HPDE6-E6E7 (cell line): ENCODE data around the gene WDR18.
"Not testable (repeated sequence)": the region's sequence is repeated elsewhere in the genome, so short reads cannot be mapped to it uniquely, and the experiment has no call there.

Experiments
- DNase-seq: peaks from one replicate; pipeline ENCODE4 v3.0.0; 2011; ENCODE audit warnings: missing footprints; ENCODE audit errors: extremely low spot score

Gene WDR18

DNA sequence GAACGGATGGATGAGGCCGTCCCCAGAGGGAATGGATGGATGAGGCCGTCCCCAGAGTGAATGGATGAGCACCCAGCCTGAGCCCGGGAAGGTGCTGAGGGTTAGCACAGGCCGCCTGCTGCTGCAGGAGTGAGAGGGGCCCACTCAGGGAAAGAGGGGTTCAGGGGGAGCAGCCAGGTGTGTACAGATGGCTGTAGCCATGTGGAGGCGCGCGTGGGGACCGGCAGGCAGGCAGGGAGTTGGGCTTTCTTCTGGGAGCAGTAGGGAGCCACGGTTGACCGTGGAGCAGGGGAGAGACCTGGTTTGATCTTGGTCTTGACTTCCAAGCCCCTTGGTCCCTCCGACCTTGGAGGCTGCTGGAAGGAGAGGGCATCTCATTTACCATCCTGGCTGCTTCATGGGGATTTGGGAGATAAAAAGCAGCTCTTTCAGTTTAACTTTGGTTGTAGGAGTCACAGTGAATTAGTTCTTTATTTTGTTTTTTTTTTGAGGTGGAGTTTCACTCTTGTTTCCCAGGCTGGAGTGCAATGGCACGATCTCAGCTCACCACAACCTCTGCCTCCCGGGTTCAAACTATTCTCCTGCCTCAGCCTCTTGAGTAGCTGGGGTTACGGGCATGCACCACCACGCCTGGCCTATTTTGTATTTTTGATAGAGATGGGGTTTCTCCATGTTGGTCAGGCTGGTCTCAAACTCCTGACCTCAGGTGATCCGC is 33.6 kb upstream of the WDR18 start:
- DNase-seq: no peak

DNA sequence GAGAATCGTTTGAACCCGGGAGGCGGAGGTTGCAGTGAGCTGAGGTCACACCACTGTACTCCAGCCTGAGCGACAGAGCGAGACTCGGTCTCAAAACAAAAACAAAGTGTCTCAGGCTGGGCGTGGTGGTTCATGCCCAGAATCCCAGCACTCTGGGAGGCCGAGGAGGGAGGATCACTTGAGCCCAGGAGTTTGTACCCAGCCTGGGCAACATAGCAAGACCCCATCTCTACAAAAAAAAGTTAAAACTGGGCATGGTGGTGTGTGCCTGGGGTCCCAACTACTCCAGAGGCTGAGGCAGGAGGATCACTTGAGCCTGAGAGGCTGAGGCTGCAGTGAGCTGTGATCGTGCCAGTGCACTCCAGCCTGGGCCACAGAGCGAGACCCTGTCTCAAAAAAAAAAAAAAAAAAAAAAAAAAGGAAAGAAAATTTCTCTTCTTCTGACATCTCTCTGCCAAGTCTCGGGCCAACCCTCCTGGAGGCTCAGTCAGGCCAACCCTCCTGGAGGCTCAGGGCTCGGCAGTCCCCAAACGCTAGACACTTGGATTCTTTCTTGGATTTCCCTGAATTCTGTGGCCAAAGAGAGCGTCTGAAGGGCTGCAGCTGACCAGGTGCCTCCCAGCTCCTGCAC is 32.0 kb upstream of the WDR18 start:
- no peak for DNase-seq

DNA sequence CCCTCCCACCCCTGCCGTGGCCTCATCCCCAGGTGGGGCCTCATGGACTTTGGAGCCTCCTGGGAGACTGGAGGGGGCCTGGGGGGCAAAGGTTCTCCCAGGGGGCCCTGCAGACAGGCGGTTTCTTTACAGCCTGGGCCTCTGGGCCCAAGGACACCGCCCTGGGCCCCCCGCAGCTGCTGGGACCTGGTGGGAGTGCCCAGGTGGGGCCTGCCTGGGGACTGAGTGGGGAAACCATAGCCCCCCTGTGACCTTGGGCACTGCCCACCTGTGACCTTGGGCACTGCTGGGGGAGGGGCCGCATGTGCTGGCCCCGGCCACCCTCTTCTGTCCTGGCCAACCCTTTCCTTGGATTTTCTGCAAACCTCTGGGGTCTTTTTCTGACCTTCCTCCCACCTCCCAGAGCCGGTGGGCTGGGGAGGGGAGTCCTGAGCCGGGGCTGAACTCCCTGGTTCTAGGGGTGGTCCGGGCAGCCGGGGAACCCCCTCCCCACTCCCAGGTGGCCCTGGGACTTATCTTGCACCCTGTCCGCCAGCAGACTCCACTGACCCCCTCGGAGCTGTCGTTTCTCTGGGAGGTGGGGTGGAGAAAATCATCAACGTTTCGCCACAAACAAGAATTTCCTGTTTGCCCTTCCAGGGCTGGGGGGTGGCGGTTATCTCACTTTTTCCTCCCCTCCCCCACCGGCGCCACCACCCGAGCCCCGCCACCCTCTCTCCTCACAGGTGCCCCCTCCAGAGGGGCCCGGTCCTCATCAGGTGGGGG is 31.3 kb upstream of the WDR18 start:
- peak; percentile 77 for DNase-seq

DNA sequence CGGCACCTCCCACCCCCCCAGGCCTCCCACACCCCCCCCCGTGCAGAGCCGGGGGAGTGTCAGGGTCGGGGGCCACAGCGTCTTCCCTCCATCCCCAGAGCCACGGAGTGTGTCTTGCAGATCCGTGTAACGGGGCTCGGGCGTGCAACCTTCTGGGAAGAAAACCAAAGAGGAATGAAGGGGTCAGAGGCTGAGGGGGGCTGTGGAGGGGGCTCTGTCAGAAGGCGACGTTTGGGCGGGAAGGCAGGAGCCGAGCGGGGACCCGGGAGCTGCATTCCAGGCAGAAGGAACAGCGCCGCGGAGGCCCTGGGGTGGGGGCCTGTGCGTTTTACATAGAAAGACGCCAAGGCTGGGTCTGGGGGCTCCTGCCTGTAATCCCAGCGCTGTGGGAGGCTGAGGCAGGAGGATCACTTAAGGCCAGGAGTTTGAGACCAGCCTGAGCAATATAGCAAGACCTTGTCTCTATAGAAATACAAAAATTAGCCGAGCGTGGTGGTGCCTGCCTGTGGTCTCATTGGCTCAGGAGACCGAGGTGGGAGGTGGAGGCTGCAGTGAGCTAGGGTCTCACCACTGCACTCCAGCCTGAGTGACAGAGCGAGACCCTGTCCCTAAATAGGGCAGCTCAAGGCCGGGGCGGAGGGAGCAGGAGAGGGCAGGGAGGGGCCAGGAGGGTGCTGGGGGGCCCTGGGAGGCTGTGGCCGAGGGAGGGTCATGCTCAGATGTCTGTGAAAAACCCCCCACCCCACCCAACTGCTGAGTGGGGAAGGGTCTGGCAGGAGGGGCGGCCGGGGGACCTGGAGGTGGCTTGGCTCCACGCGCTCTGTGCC is 30.5 kb upstream of the WDR18 start:
- no peak for DNase-seq

DNA sequence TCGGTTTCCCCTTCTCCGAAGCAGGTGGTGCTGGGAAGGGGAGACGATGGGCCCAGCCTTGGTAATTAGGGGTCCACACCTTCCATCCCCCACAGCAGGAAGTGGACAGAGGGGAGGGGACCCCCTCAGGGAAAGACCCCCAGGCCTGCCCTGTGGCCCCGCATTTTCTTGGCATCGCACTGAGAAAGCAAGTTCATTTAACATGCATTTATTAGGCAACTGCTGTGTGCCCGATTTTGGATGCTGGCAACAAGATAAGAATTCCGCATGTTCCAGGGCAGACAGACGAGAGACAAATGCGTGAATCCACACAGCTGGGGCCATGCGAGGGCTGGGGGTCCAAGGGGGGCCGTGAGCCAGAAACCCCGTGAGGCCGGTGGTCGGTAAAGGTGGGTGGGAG is 29.9 kb upstream of the WDR18 start:
- no peak for DNase-seq

DNA sequence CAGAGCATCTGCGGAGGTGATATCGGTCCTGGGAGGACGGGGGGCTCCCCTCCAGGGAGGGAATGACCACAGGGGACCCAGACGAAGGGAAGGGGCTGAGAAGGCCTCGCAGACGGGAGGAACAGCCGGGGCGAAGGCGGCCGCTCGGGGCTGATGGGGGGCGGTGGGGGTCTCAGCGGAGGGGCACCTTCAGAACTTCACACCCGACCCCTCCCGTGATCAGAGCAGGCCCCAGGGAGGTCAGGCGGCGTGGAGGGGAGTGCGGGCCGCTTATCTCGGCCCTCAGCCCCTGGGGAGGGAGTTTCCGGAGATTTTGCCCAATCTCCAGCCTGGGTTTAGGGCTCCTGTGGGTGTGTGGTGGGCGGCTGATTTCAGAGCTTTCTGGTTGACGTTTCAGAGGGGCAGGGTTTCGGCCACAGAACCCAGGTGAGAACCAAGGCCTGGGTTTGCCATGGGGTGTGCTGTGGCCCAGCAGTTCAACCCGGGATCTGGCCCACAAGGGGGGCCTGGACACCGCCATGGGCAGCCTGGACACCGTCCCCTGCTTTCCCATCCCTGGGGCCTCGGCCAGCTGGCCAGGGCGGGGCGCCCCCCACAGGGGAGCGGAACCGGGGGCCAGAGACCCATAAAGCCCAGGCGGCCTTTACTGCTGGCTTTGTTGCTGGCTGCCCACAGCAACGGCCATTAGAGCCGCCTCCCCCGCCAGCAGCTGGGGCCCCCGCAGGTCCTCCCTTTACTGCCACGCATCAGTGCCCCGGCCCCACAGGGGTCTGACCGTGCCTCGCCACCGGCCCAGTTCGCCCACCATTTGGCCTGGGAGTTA is 29.3 kb upstream of the WDR18 start:
- DNase-seq: no peak

DNA sequence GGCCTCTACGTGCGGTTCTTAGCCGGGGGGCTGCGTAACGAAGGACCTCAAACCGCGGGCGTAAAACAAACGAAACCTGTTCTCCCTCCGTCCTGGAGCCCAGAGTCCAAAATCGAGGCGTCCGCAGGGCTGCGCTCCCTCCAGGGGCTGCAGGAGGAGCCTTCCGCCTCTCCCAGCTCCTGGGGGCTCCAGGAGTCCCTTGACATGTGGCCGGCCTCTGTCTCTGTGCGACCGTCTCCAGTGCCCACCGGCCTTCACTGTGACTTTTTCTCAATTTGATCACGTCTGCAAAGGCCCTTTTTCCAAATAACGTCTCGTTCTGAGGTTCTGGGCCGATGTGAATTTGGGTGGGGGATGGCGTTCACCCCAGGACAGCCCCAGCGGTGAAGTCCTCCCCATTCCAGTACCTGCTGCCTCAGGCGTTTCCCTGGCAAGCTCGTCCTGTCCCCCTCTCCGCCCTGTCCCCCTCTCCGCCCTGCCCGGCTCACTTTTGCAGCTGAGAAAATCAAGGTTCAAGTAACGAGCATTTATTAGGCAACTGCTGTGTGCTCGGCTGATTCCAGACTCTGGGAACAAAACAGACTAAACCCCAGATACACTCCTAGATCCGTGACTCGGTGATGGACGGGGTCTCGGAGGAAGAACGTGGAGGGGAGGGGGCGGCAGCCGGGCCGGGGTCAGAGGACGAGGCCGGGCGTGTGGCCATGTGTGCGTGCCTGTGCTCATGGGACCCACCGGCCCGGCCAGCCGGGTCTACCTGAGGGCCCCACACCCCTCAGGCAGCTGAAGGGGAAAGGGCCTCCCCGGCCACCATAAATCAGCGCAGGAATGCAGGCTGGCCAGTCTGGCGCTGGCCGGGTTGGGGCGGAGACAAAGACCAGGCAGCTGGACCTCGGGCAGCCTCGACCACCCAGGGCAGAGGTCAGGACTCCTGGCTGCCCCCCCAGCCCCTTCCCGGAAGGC is 28.1 kb upstream of the WDR18 start:
- no peak for DNase-seq

DNA sequence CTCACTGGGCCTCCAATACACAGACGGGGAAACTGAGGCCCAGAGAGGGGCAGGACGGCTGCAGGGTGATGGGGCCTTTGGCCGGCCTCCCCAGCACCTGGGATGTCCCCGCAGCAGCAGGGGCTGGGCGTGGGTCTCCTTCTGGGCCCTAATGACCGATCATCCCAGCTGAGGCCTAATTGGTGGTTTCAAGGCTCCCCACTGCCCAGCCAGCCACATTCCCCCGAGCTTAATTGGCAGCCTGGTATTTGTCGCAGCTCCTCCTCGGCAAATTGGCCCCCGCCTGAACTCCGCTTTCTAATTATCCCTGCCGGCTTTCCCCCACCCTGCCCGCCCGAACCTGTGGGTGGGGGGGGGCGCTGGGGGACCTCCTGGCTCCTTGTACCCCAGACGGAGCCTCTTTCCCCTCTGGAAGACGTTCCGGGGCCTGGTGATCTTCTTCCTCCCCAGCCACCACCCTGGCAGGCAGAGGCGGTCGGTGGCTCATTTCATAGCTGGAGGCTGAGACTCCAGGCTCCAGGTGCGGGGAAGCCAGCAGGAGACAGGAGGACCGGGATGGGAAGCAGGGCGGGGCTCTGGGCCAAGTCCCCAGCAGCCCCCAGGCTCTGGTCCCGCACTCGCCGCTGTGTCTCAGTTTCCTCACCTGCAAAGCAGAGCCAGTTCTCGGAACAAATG is 27.2 kb upstream of the WDR18 start:
- DNase-seq: no peak

DNA sequence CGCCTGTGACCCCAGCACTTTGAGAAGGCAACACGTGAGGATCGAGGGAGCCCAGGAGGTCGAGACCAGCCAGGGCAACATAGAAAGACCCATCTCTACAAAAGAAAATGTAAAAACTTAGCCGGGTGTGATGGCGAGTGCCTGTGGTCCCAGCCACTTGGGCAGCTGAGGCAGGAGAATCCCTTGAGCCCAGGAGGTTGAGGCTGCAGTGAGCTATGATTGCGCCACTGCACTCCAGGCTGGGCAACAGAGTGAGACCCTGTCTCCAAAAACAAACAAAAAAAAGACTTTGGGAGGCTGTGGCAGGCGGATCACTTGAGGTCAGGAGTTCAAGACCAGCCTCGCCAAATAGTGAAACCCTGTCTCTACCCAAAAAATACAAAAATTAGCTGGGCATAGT is 26.6 kb upstream of the WDR18 start:
- DNase-seq: not testable (repeated sequence)

DNA sequence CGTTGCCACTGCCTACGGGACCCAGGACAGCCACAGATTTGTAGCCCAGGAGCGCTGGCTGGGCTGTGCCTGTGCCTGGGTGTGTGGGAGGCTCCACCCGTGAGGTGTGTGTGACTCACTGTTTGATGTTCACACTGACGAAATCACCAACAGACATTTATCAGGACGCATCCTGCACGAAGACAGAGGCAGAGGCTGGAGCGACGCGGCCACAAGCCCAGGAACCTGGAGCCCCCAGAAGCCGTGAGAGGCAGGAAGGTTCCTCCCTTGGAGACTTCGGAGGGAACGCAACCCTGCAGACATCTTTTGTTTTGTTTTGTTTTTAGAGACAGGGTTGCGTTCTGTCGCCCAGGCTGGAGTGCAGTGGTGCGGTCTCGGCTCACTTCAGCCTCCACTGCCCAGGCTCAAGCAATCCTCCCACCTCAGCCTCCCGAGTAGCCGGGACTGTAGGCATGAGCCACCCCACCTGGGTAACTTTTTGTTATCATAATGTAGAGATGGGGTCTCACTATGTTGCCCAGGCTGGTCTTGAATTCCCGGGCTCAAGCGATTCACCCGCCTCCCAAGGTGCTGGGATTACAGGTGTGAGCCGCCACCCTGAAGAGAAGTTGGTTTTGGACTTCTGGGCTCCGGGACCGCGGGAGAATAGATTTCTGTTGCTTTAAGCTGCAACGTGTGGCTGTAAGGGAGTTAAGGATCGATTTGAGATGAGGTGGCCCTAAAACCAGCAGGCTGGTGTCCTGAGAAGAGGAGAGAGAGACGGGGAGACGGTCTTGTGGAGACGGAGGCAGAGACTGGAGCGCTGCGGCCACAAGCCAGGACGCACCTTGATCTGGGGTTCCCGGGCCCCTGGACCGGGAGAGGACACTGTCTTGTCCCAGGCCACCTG is 24.9 kb upstream of the WDR18 start:
- peak; percentile 57 for DNase-seq

DNA sequence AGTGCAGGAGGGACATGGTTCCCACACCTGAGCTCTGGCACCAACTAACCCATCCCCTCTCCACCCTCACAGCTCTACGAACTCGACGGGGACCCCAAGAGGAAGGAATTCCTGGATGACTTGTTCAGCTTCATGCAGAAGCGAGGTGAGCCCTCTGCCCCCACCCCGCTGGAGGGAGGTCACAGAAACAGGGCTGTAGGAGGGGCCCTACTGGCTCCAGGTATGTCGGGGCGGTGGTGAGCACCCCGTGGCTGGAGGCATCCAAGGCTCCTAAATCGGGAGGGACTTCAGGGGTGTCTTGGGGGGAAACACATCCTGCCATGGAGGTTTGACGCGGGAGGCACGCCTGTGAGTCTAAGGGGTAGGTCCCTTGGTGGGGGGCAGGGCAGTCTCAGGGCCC is 24.1 kb upstream of the WDR18 start:
- no peak for DNase-seq

DNA sequence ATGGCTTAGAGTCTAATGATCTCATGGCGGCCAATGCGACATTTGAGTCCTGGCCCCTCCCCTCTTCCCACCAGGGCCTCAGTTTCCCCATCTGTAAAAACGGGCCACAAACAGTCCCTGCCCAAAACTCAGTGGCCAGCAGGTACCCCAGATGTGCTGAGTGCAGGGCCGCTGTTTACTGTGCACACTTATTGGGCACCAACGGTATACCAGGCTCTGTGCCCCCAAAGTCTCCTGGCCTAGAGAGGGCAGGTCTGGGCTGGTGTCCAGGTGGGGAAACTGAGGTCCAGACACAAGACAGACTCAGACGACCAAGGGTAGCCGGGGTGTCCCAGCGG is 23.6 kb upstream of the WDR18 start:
- no peak for DNase-seq

DNA sequence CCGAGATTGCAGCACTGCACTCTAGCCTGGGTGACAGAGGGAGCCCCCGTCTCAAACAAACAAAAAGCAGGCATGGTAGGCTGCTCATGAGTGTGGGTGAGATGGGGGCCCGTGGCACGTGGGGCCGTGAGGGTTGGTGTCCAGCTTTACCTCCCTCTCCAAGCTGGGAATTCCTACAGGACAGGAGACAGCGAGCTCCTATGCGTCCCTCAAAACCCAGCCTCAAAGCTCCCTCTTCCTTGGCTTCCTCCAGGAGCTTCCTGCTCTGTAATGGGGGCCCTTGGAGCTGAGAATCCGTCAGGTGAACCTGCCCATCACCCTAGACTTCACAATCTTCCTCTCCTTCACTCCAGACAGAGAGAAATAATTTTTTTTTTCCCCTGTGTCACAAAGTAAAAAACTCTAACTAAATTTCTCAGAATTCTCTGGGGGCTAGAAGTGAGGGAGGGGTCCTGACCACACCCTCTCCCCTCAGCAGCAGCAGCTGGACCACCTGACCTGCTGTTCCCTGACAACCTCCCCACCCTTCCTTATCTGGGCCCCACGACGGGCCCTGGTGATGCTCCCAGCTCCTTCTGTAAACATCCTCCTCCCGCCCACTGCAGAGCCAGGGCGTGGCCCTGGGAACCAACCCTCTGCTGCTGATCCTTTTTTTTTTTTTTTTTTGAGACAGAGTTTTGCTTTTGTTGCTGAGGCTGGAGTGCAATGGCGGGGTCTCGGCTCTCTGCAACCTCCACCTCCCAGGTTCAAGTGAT is 22.1 kb upstream of the WDR18 start:
- DNase-seq: no peak

DNA sequence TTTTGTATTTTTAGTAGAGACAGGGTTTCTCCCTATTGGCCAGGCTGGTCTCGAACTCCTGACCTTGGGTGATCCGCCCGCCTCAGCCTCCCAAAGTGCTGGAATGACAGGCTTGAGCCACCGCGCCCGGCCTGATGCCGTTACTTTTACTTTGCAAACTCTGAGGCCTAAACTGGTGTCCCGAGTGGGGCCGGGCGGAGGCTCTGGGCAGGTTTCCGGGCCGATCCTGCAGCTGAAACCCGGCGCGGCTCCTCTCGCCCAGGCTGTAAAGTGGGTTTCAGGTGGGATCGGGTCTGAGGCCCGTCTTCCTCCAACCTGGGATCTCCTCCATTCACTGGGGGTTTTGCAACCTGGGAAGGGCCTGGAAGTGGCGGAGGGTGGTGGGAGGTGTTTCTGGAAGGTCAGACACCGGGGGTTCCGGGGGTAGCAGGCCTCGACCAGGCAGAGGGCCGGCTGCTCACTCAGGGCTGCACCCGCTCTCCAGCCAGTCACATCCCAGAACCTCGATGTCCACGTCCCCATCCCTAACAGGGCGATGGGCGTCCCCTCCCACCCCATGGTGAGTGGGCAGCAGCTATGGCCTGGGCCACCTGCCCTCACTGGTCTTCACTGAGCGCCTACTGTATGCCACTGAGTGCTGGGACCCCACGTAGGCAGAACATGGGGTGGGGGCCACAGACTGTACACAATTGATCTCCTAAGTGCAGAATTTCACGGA is 21.3 kb upstream of the WDR18 start:
- DNase-seq: no peak

DNA sequence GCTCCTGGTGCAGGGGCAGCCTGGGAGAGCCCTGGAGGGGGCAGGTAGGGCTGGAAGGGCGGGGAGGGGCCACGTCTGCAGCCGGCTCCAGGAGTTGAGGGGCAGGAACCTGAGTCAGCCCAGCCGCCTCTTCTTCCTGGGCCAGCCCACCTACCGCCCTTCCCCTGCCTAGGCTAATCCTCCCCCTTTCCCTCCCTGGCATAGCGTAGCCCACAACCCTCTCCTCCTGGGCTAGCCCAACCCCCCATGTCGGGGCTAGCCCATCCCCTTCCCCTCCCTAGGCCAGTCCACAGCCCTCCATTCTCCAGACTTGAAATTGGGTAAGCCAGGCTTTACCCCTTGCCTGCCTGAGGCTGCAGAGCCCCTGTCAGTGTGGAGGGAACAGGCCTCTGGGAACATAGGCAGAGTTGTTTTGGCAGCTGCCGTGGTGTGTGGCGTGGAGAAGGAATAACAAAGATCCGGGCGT is 20.6 kb upstream of the WDR18 start:
- DNase-seq: no peak

DNA sequence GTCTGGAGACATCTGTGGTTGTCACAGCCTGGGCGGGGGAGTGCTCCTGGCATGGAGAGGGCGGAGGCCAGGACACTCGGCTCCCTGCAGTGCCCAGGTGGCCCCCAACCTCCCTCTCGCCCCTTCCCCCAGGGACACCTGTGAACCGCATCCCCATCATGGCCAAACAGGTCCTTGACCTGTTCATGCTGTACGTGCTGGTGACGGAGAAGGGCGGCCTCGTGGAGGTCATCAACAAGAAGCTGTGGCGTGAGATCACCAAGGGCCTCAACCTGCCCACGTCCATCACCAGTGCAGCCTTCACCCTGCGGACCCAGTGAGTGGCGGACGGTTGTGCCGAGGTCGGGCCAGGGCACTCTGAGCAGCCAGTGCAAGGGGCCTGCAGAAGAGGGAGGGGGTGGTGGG is 20.0 kb upstream of the WDR18 start:
- no peak for DNase-seq
